HG03565 (cell line): Measurements from ENCODE around the gene SPATA2L.
A peak's percentile ranks its signal among the peaks of the same experiment; 100 is the strongest.

Experiments
- ATAC-seq: cut with Tn5 transposase; IDR thresholded peaks from one replicate; pipeline ENCODE4 v1.9.1; 2021; ENCODE audit warnings: mild to moderate bottlenecking, moderate library complexity; ENCODE audit not compliant: unreplicated experiment

SPATA2L gene

DNA sequence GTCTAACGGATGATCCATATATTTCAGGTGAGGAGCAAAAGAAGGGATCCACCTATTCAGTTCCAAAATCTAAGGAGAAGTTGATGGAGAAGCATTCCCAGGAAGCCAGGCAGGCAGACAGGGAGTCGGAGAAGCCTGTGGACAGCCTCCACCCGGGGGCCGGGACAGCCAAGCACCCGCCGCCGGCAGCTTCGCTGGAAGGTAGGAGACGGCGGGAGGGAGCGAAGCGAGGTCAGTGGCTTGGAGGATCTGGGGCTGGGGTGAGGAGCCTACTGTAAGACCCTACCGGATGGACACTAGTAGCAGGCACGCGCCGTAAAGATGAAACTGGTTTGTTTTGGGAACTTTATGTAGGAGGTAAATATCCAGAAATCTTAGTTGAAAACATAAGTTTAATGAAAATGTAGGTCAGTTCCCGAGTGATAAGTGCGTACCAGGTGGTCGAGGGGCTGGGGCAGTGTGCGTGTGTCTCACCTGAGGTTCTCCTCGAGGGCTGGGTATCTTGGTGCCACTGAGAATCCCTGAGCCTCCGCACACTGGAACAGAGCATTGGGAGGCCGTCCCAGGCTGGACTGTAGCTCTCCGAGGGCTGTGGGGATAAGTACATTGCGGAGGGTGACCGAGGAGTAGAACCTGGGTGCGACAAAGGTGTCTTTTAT is 43.2 kb downstream of the SPATA2L start:
- ATAC-seq: no peak

GRCh38 chr16:89657442-89658220 is 43.9 kb downstream of the SPATA2L start, which contains the start of the genes CHMP1A and SPATA33:
TSS of gene CHMP1A (minus strand) at chr16:89657708. CDS start at chr16:89657588, 120 bp downstream.
TSS of gene SPATA33 (plus strand) at chr16:89657836. CDS start at chr16:89657912, 76 bp downstream.
- peak; percentile 91 for ATAC-seq

DNA sequence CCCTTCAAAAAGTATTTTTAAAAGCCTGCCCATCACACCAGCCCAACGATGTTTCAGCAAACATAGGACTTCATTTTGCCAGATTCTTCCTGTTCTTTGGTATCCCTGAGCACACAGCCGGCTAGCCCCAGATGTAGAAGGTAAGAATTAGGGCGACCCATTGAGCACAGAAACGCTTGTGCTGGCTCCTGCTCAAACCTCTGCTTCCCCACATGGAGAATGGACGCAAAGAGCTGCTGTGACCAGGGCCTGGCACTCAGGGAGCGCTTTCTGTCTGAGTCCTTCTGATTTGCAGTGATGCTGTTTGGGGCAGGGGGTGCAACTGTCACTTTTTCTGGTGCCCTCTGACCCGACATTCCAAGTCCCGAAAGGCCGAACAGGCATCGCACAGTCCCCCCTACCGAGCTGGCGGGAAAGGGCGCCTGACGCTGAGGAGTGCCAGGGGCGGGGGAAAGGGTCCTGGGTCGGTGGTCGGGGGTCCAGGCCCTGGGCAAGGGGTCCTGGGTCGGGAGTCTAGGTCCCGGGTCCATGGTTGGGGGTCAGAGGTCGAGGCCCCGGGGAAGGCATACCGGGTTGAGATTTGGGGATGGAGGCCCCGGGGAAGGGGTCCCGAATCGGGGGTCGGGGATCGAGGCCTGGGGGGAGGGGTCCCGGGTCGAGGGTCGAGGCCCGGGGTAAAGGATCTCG is 44.9 kb downstream of the SPATA2L start:
- ATAC-seq: no peak

DNA sequence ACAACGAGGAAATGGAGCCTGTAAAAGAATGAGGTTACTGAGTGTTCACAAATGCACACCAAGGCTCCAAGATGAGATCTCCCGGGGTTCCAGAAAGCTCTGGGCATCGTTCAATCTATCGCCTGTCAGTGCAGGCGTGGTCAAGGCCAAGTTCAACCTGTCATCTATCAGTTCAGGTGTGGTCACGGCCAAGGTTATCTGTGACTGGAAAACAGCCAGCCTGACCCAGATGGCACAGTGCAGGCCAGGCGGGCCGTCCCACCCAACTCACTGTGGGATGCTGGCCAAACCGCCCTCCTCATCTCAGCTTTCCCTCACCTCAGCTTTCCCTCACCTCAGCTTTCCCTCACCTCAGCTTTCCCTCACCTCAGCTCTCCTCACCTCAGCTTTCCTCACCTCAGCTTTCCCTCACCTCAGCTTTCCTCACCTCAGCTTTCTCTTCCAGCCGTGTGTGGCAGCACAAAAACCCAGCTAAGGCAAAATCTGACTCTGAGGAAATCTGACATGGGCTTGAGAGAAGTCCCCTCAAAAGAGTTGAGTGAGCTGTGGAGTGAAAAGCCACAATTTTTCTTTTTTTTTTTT is 46.4 kb downstream of the SPATA2L start:
- no peak for ATAC-seq

DNA sequence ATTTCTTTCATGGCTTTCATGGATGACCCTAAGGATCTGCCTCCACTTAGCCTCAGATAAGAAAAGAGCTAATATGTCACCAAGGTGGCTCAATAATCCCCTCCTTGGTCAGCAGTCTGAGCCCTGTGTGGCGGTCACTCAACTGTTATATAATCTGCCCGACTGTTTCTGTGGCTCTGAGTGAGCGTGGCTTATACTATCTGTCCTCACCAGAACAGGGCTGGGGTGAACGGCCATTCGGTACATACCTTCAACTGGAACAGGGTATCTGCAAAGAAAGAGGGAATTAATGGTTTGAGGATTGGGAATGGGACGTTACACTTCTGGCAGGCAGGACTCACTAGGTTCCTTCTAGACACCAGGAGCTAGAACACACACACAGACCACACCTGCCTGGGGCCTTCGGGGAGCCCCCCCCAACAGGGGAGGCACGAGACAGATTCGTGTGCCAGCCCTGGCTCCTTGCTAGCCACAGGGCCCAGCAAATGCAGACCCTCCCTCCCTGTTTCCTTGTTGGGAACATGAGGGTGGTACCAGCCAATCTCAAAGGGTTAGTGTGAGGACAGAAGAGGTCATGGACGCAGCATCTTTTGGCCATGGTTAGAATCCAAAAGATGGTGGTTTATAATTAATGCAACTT is 47.7 kb downstream of the SPATA2L start:
- ATAC-seq: no peak

DNA sequence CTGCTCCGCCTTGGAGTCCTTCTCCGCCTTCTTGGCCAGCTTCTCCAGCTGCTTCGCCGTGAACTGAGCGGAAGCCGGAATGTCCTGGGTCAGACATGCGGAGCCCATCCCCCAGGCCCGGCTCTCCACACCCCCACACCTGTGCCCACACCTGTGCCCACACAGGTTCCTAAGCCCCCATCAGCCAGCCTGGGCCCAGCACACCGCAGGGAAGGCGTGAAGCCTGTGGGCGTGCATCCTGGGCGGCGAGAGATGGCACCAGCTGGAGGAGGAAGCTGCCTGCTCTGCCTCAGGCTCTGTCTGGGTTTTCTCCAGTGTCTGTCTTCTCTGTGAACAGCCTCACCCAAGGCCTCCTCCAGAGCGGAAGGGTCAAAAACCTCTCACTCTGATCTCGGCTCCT is 49.9 kb downstream of the SPATA2L start:
- no peak for ATAC-seq

GRCh38 chr16:89646906-89647305 is 54.6 kb downstream of the SPATA2L start:
- ATAC-seq: no peak
